ENCODE data around the gene SLC41A1.
A peak's percentile ranks its signal among the peaks of the same experiment; 100 is the strongest.

Gene SLC41A1

DNA sequence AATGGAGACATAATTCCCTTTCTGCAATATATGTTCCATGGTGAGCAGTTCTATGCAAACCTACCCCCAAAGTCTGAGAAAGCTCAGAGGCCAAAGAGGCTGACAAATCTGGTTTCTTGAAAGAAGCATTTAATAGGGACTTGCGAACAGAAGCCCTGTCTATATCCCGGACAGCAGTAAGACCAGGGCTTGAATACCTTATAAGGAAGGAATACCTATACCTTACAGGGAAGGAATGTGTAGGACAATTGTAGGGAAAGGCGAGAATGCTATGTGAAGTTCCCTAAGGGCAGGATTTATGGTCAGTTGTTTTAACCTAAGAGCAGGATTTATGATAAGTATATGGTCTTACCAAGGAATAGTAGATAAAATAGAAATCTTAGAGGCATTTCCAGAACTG, 5.0 kb upstream of the SLC41A1 start:
- no peak overlapping the region for H3K4me3 ChIP-seq (ENCODE audit: low read length)
- no peak for DNase-seq (ENCODE audit: low read depth)
- TF ChIP-seq, protein P1, sequence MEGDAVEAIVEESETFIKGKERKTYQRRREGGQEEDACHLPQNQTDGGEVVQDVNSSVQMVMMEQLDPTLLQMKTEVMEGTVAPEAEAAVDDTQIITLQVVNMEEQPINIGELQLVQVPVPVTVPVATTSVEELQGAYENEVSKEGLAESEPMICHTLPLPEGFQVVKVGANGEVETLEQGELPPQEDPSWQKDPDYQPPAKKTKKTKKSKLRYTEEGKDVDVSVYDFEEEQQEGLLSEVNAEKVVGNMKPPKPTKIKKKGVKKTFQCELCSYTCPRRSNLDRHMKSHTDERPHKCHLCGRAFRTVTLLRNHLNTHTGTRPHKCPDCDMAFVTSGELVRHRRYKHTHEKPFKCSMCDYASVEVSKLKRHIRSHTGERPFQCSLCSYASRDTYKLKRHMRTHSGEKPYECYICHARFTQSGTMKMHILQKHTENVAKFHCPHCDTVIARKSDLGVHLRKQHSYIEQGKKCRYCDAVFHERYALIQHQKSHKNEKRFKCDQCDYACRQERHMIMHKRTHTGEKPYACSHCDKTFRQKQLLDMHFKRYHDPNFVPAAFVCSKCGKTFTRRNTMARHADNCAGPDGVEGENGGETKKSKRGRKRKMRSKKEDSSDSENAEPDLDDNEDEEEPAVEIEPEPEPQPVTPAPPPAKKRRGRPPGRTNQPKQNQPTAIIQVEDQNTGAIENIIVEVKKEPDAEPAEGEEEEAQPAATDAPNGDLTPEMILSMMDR (conservative IDR thresholded peaks at IDR 0.05; ENCODE audit: low read length), result no peak

DNA sequence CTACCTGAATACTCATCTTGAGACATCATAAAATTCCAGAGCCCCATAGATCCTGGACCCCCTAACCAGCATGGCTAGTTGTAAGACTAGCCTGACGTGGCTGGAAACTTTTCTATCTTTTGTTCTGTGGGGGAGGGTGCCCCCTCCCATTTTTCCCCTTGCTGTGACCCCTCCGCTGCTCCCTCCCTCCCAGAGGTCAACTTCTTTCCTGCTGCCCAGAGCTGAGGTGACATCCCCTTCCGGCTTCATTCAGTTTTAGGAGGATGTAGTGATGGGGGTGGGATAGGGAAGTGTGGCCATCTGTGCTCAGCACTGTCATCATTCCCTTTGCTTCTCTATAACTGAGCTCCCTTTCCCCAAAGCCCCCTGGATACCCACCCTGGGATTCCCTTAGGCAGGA, 4.4 kb upstream of the SLC41A1 start:
- TF ChIP-seq, protein P1 (conservative IDR thresholded peaks at IDR 0.05; ENCODE audit: low read length), result no peak
- no peak overlapping the region for H3K4me3 ChIP-seq (ENCODE audit: low read length)
- DNase-seq (ENCODE audit: low read depth), result no peak

DNA sequence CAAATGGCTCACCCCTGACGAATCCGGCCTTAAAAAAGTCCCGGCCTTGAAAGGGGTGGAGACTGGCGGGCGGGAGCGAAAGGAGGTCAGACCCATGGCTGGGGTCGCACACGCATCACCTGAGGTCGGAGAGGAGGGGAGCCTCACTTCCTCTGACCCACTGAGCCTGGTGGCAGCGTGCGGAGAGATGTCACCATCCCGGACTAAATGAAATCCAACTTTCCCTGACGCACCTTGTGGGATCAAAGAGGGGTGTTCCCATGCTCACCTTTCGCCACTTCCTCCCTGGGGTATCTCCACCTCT, 709 bp upstream of the SLC41A1 start:
- TF ChIP-seq, protein P1 (conservative IDR thresholded peaks at IDR 0.05; ENCODE audit: low read length), result no peak
- peak overlapping the region; percentile 83 for H3K4me3 ChIP-seq (ENCODE audit: low read length)
- no peak for DNase-seq (ENCODE audit: low read depth)

DNA sequence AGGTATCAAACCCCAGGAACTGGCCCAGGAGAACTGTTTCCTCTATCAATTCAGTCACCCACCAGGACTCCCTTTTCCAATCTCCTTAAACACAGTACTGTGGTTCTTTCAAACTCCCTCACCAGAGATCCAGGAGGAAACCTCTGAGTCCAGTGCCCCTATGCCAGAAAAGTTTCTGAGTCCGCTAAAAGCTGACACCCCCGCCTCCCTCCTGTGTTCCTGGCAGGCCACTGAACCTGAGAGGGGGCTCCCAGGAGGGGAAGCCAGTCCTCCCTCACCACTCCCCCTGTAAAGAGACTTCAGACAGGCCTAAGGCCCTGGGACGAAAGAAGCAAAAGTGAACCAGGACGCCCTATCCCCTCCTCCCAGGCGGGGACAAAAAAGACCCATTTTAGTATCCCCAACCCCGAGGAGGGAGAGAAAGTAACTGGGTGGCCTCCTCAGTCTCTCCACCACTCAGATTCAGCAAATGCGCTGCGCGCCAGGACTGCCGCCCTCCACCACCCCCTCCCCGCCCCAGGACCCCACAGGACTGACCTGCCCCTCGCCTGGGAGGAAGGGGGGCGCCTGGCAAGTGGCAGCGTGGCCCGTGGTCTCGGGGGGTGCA, 624 bp downstream of the SLC41A1 start:
- peak overlapping the region; percentile 83 for H3K4me3 ChIP-seq (ENCODE audit: low read length)
- TF ChIP-seq, protein P1 (conservative IDR thresholded peaks at IDR 0.05; ENCODE audit: low read length), result no peak
- no peak for DNase-seq (ENCODE audit: low read depth)

DNA sequence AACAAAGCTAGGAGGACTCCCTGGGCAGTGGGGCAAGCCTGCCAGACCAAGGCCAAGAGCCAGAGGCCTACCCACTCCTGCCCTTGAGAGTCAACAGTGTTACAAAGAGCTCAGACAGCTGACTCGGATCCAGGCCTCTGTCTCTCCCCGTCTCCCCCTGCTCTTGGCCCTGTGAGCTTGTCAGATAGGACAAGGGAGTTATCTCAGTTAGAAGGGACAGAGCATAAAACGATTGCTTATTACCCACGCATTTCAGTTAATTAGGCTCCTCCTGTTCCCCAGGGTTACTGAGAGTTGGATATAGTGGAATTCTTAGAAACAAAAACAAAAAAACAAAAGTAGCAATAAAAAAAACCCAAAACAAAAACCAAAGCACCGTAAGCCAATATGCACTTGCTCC, 1.3 kb downstream of the SLC41A1 start:
- TF ChIP-seq, protein P1 (conservative IDR thresholded peaks at IDR 0.05; ENCODE audit: low read length), result no peak
- peak overlapping the region; percentile 83 for H3K4me3 ChIP-seq (ENCODE audit: low read length)
- DNase-seq (ENCODE audit: low read depth), result no peak

DNA sequence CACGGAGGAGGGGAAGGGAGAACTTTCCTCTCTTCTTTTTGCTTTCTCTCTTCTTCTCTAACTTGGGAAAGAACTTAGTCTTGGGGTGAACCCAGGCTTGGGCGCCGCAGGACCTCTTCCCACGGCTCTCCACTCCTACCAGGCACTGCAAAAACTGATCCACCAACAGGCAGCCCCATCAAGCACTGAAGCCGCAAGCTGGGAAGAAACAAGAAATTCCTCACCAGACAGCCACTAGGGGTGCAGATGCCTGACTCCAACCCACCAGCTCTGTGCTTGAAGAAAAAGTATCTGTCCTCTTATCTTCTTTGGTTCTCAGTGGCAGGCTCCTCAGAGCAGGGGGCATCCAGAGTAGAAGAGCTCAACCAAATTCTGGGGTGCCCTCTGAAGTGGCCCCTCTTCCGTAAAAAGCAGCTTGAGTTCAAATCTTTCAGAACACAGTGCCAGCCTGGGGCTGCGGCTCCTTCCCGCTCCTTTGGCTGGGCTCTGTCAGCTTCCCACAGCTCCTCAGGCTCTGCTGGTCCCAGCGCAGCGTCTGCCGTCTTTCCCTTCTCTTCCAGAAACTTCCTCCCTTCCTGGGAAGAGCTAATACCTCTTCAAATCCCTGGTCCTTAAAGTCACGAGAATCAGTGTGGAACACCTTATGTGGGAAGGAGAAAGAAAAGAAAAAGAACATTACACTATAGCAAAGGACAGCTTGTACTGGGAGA, 2.4 kb downstream of the SLC41A1 start:
- H3K4me3 ChIP-seq (ENCODE audit: low read length), result no peak overlapping the region
- DNase-seq (ENCODE audit: low read depth), result no peak
- TF ChIP-seq, protein P1 (conservative IDR thresholded peaks at IDR 0.05; ENCODE audit: low read length), result peak; percentile 30

DNA sequence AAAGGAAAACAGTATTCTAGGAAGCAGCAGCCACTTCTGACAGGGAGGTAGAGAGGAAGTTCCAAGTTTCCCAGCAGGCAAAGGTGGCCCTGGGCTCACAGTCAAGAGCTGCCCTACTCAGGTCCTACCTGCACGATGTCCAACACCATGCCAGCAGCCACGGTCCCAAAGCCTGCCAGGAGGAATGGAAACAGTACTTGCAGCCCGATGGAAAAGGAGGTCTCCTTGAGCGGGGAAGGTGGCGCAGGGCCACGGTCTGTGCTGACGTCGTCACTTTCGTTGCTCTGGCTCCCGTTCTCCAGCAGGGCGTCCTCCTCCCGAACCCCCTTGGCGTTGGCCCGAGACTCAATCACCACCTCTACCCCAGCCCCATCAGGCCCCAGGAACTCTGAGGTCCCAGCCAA, 3.1 kb downstream of the SLC41A1 start:
- no peak for DNase-seq (ENCODE audit: low read depth)
- H3K4me3 ChIP-seq (ENCODE audit: low read length), result no peak overlapping the region

More for the DNA sequence above, 3.1 kb downstream of the SLC41A1 start:
- TF ChIP-seq, protein P1 (conservative IDR thresholded peaks at IDR 0.05; ENCODE audit: low read length), result no peak
